Stimulated activated CD4-positive, alpha-beta T cell treated with anti-CD3 and anti-CD28 coated beads, TNF-alpha, amount 100 ng/mL, for 1 hour (primary cell): ENCODE measurements around the gene MED12L.

Source experiments
- DNase-seq, 3 donors: peaks; one replicate each; pipeline ENCODE4 v3.0.0-alpha.2; 2020; ENCODE audit warnings: low read depth in 3 of 3, low spot score in 1 of 3

Gene MED12L

GRCh38 chr3:151087648-151088047 is 2.2 kb downstream of the MED12L start:
- no peak for DNase-seq

DNA sequence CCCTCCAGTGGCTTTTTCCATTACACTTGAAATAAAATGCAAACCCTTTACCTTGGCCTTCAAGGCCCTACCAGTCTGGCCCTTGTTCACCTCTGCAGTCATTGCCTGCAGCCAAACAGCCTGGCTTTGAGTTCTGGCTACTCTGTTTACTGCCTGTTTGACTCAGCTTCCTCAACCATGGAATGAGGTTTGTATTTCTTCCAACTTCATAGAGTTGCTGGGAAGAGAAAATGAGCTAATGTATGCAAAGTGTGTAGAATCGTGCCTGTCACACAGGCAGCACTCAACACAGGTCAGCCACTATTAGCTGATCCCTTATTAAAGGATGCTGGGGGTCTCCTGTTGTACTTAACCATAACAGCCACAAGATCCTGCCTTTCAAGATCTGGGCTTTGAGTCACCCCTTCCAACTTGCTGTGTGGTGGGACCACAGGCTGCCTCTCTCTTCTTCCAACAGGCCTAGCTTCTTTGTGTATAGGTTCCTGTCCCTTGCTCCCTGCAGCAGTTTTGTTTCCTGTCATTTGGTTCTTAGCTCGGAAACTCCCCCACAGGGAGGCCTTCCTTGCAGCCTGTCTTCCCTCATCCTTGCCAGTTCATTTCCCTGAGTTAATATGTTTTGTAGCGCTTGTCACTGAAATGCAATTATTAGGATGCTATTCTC is 6.4 kb downstream of the MED12L start:
- no peak for DNase-seq

GRCh38 chr3:151093148-151093547 is 7.7 kb downstream of the MED12L start:
- DNase-seq = no peak

DNA sequence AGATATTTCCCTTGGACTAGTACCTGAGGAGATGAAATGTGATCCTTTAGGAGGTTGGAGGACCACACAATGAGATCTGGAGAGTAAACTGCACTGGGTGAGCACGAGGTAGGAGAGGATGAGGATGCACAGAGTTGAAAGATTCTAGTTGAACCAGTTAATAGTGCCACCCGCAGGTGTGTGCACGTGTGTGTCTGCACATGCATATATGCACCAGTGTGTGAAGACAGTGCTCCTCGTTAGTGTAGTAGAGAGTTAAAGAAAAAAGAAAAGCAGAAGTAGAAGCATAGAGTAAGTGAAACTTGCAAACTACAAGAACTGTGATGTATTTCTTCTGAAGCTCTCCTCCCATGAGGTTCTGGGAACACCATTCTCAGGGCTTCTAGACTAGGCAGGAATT is 8.4 kb downstream of the MED12L start:
- DNase-seq = no peak

- DNase-seq = no peak
Observed at GRCh38 chr3:151096716-151097115, 11.3 kb downstream of the MED12L start.

DNA sequence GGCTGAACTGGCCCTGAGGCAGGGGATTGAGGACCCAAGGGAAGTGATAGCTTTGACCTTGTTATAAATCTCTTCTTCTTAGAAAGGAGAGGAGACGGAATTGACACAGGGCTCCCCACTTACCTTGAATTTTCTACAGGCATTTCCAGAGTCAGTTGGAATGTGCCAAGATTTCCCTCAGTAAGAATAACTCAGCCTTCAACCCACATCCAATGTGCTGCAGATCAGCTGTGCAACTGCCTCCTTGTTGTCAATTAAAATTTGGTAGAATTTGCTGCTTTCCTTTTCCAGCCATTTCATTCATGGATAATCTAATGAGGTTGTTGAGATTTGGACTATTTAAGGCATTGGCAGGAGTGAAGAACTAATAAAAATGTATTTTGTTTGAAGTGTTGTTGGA is 14.6 kb downstream of the MED12L start:
- DNase-seq = no peak

DNA sequence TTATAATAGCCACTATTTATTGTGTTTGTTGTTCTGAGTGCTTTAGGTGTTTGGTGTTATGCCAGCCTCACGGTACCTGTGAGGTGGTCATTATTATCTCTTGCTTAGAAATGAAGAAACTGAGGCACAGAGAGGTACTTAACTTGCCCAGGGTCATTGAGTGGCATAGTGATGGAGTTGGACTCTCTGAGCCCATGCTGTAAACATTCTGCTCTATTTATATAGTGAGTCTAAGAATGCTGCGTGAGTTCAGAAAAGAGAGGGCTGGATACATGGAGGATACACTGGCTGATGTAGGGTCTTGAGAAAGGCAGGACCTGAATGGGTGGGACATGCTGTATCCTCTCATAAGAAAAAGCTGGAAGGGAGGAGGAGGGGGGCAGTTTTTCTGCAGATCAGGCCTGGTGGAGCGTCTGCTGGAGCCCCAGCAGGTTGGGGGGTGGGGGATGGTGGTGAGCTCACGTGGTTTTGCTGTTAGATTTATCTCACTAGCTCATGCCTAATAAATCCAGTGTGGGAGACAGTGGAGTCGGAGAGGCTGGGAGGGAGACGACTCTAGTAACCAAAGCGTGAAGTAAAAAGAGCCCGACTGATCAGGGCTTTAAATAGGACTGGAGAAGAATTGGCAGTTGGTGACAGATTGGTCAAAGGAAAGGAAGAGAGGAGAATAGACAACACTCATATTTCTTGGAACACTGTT is 16.0 kb downstream of the MED12L start:
- DNase-seq = no peak

DNA sequence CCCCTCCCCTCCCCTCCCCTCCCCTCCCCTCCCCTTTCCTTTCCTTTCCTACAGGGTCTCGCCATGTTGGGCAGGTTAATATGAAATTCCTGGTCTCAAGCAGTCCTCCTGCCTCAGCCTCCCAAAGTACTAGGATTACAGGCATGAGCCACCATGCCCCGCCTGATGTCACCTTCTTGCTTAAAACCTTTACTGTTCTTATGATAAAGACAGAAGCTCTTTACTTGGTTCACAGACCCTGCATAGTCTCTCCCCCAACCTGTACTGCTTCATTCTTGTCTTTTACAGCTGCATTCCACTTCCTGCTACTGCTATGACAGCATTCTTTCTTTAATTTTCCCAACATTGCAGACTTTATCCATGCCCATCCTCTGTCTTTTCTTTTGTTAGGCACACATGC is 20.8 kb downstream of the MED12L start:
- no peak for DNase-seq

GRCh38 chr3:151107177-151107576 is 21.7 kb downstream of the MED12L start:
- no peak for DNase-seq

DNA sequence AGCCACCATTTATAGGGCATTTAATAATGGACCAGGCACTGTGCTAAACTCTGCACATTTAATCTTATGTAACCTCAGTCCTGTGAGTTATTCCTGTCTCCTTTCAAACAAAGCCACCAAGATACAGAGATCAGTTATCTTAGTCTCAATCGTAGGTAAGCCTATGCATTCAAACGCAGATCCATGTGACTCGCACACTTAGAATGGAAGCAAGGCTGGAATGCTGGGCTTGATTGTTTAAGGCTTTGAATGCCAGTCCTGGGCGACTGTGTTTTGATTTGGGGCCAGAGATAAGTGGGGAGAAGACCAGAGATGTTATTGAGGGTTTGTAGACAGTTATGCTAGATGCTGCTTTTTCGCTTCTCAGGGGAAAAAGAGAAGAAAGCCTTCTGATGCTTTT is 22.2 kb downstream of the MED12L start:
- no peak for DNase-seq

- no peak for DNase-seq
Observed at GRCh38 chr3:151109286-151109800, 23.9 kb downstream of the MED12L start.

DNA sequence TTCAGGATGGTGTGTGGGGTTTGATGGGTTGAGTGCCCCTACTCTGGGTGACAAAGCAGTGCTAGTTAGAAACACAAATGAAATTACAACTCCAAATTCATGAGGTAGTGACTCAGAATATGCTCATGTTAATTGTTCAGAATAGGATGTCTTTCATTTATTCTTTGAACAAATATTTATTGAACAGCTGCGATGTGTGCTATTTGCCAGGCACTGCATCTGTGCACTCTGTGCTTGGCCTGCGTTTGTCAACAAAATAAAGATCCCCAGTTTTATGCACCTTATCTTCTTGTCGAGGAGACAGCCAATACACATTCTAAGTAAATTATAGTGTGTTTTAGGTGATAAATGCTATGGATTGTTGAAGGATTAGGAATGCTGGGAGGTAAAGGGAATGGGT is 27.3 kb downstream of the MED12L start:
- no peak for DNase-seq

DNA sequence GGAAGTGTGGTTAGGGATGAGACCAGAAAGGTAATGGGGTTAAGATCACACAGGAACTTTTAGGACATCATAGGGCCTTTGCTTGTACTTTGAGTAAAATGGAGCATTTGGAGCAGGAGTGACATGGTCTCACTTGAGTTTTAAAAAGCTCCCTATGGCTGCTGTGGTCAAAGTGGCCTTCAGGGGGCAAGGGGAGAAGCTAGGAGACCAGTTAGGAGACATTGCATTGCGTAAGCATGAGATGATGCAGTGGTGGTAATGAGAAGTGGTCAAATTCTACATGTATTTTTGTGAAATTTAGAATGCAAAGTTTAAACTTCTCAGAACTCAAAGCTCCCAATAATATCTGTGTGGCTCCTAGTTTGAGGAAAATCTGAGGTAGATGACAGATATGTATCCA is 27.9 kb downstream of the MED12L start:
- no peak for DNase-seq

DNA sequence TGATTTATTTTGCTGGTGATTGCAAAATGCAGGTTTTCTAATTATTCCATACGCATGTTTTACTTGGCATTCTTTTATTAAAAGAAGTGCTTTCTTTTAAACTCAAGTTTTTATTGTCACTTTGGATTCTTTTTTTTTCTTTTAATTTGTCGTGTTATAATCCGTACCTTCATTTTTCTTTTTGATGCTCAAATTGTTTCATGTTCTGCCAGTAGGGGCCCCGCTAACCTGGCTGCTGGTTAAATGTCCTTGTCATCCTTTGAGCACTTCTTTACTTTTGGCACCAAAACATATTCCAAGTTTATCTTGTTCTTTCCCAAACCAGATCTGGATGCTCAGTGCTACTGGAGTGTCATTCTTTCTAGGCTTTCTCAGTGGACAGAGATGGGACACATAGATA is 31.6 kb downstream of the MED12L start:
- no peak for DNase-seq

DNA sequence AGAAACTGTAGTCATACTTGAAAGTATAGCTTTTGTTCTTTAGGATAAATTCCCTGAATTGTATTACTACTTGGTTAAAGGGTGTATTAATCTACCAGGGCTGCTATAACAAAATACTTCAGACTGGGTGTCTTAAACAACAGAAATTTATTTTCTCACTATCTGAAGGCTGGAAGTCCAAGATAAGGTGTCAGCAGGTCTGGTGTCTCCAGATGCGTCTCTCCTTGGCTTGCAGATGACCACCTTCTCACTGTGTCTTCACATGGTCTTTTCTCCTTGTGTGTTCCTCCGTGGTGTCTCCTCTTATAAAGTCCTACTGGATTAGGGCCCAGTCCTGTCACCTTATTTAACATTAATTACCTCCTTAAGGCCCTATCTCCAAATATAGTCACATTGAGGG is 33.7 kb downstream of the MED12L start:
- DNase-seq = no peak

GRCh38 chr3:151120409-151120808 is 34.9 kb downstream of the MED12L start:
- DNase-seq = no peak

DNA sequence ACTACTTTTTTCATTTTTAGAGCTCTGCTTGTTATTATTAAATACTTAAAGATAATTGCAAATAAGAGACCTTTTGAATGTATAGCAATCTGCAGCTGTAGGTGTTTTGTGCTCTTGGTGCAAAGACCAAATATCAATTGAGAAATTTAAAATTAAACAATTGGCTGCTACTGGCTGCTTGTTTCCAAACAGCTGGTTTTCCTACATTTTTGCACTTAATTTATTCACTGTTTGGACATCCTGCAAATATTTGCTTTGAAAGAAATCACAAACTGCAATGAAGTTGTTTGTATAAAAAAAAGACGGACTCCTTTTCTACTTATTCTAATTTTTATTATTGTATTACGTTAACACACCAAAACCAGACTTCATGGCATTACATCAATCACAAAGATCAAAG is 35.6 kb downstream of the MED12L start:
- no peak for DNase-seq

- no peak for DNase-seq
Observed at GRCh38 chr3:151123827-151124226, 38.4 kb downstream of the MED12L start.

- no peak for DNase-seq
Observed at GRCh38 chr3:151124476-151124875, 39.0 kb downstream of the MED12L start.

DNA sequence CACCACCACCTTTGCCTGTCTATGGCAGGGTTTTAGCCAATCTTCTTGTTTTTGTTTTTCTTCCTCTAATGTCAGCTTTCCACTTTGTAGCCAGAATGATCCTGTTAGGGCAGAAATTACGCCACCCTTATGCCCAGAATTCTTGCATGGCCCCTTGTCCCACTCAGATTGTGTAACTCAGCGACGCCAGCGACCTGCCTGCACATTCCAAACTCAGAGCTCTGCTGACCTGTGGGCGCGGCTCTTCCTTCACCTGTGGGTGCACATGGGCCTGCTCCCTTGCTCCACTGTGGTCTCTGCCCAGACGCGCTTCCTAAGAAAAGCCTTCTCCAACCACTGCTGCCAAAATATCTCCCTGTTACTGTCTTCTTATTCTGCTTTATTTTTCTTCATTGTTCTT is 45.0 kb downstream of the MED12L start:
- no peak for DNase-seq

- no peak for DNase-seq
Observed at GRCh38 chr3:151133175-151133574, 47.7 kb downstream of the MED12L start.

- DNase-seq = no peak
Observed at GRCh38 chr3:151133917-151134450, 48.5 kb downstream of the MED12L start.
